Neutrophil (primary cell): ENCODE data around the gene SPRYD3.

Experiments used
- H3K27ac ChIP-seq: fragments of 200-600 bp; sonication (generic); 2 replicates; pipeline ENCODE4 v1.5.1; 2016; ENCODE audit warnings: mild to moderate bottlenecking, moderate library complexity
- H3K27me3 ChIP-seq: fragments of 200-600 bp; sonication (generic); 2 replicates; pipeline ENCODE4 v1.6.0; 2016; ENCODE audit warnings: mild to moderate bottlenecking
- H3K36me3 ChIP-seq: fragments of 200-600 bp; sonication (generic); 2 replicates; pipeline ENCODE4 v1.5.1; 2017
- H3K4me1 ChIP-seq, 2 experiments: fragments of 200-600 bp in 1 of 2; sonication (generic) in 1 of 2; 1 replicate in 1 of 2; 2 replicates in 1 of 2; pipeline versions ENCODE4 v1.5.1 to v1.6.1; 2013 to 2016; ENCODE audit warnings: low read depth in 1 of 2, low read length in 1 of 2, mild to moderate bottlenecking in 1 of 2, moderate library complexity in 1 of 2; ENCODE audit not compliant: control insufficient read depth in 1 of 2, insufficient read depth in 1 of 2
- H3K4me3 ChIP-seq, 2 experiments: fragments of 200-600 bp in 1 of 2; sonication (generic) in 1 of 2; 1 replicate in 1 of 2; 2 replicates in 1 of 2; pipeline ENCODE4 v1.5.1; 2013 to 2016; ENCODE audit warnings: low read depth in 1 of 2, low read length in 1 of 2, mild to moderate bottlenecking in 1 of 2, moderate library complexity in 1 of 2
- H3K9me3 ChIP-seq: fragments of 200-600 bp; sonication (generic); 2 replicates; pipeline ENCODE4 v1.5.1; 2016
- TF ChIP-seq, protein P1 (sequence below): fragments of 200-600 bp; sonication (generic); IDR thresholded peaks from 2 replicates; pipeline ENCODE4 v1.5.1; 2016; ENCODE audit warnings: antibody characterized with exemption

The SPRYD3 gene

DNA sequence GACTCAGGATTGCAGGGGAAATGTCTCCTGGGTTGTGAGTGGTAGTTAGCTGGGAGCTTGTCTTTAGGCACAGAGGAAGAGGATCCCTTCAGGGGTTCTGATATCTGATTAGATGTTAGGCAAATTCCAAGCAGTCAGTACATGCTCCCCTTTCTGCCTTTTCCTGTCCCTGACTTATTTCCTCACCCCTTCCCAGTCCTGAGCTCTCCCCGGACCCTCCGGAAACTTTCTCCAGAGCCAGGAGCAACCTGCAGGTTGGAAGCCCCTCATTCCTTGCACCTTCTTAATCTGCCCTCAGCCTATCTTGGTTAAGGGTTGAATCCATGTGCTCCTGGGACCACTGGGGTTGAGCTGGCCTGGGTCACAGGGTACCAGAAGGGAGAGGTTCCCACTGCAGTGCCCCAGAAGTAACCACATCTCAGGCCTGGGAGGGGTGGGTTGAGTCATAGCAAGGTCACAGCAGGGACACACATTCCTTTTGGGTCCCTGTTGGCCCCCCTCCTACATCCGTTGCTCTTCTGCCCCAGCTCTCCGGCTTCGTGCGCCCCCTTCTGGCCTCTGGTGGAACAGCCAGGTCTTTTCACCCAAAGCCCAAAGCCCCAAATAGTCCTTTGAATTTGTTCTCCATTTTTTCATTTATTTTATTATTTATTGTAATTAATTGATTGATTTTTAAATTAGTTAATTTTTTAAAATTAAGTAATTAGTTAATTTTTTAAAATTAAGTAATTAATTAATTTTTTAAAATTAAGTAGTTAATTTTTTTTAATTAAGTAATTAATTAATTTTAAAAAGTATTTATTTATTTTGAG, 20.1 kb upstream of the SPRYD3 start:
- Histone ChIP-seq H3K27me3 (peaks cover 42% of the 10 kb centered on the region), H3K36me3 (no peaks in the 10 kb centered on the region), H3K27ac (no peak overlapping the region), H3K4me3 (no peak overlapping the region), H3K4me1 (peaks cover 32 to 38% of the 10 kb centered on the region in 2 experiments), H3K9me3 (no peaks in the 10 kb centered on the region)
- TF ChIP-seq, protein P1, sequence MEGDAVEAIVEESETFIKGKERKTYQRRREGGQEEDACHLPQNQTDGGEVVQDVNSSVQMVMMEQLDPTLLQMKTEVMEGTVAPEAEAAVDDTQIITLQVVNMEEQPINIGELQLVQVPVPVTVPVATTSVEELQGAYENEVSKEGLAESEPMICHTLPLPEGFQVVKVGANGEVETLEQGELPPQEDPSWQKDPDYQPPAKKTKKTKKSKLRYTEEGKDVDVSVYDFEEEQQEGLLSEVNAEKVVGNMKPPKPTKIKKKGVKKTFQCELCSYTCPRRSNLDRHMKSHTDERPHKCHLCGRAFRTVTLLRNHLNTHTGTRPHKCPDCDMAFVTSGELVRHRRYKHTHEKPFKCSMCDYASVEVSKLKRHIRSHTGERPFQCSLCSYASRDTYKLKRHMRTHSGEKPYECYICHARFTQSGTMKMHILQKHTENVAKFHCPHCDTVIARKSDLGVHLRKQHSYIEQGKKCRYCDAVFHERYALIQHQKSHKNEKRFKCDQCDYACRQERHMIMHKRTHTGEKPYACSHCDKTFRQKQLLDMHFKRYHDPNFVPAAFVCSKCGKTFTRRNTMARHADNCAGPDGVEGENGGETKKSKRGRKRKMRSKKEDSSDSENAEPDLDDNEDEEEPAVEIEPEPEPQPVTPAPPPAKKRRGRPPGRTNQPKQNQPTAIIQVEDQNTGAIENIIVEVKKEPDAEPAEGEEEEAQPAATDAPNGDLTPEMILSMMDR = peak; percentile 87

GRCh38 chr12:53098354-53098981, 19.3 kb upstream of the SPRYD3 start:
- peaks cover 42% of the 10 kb centered on the region for H3K27me3 ChIP-seq

GRCh38 chr12:53097564-53098353, 18.6 kb upstream of the SPRYD3 start, which contains the start of gene IGFBP6:
Gene IGFBP6, plus strand, starts transcription at chr12:53097667. Its CDS starts 51 bp downstream, at chr12:53097718.
- Histone ChIP-seq H3K36me3 (no peaks in the 10 kb centered on the region), H3K4me3 (peak within 1 kb of the TSS; percentile 31 to 41), H3K4me1 (peaks cover 33 to 37% of the 10 kb centered on the region in 2 experiments), H3K27ac (no peak within 1 kb of the TSS), H3K9me3 (no peaks in the 10 kb centered on the region), H3K27me3 (peaks cover 42% of the 10 kb centered on the region)
- TF ChIP-seq, protein P1 = no peak

More at GRCh38 chr12:53098354-53098981, 19.3 kb upstream of the SPRYD3 start:
- H3K9me3 ChIP-seq = no peaks in the 10 kb centered on the region
- H3K4me1 ChIP-seq = peaks cover 40 to 41% of the 10 kb centered on the region in 2 experiments
- H3K4me3 ChIP-seq = peak overlapping the region; percentile 31 to 41
- H3K36me3 ChIP-seq = no peaks in the 10 kb centered on the region
- TF ChIP-seq, protein P1 = no peak
- no peak overlapping the region for H3K27ac ChIP-seq

- TF ChIP-seq, protein P1 = no peak
- H3K36me3 ChIP-seq = no peaks in the 10 kb centered on the region
- H3K9me3 ChIP-seq = no peaks in the 10 kb centered on the region
- peaks cover 27 to 31% of the 10 kb centered on the region in 2 experiments for H3K4me1 ChIP-seq
- no peak overlapping the region for H3K27ac ChIP-seq
- peak overlapping the region in 1 of 2 experiments; percentile 41 for H3K4me3 ChIP-seq
- peaks cover 42% of the 10 kb centered on the region for H3K27me3 ChIP-seq
These were observed 18.0 kb upstream of the SPRYD3 start for GRCh38 chr12:53097207-53097563.

GRCh38 chr12:53096759-53097158, 17.6 kb upstream of the SPRYD3 start:
- H3K9me3 ChIP-seq = no peaks in the 10 kb centered on the region

More at GRCh38 chr12:53096759-53097158, 17.6 kb upstream of the SPRYD3 start:
- TF ChIP-seq, protein P1 = no peak
- H3K27me3 ChIP-seq = peaks cover 42% of the 10 kb centered on the region
- H3K36me3 ChIP-seq = no peaks in the 10 kb centered on the region
- peaks cover 24 to 30% of the 10 kb centered on the region in 2 experiments for H3K4me1 ChIP-seq
- H3K27ac ChIP-seq = no peak overlapping the region
- no peak overlapping the region for H3K4me3 ChIP-seq
